ENCODE measurements around the gene DSE.

DSE gene

DNA sequence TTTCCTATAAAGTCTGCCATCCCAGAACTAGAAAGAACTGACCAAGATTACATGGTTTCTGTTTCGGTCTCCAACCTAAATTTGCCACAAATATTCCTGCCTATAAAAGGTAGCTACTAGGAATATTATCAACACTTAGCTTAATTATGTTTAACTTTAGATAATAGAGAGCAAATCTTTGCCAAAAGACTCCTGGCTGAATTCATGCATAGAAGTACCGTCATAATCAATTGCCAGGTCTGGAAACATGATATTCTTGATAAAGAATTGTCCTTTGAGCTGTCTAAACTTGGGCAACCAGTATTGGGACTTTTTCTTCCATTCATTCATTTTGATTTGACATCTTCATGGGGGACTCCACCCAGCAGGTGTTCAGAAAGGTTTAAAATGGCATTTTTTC lies 112.9 kb downstream of the DSE start:
- H3K4me1 ChIP-seq (ENCODE audit: control insufficient read depth, insufficient read depth, low read length): no peaks in the 10 kb centered on the region
- H3K27me3 ChIP-seq (replicated peaks; ENCODE audit: control insufficient read depth, insufficient read depth, low read length): no peaks in the 10 kb centered on the region
- DNase-seq (ENCODE audit: low read depth): no peak
- no peaks in the 10 kb centered on the region for H3K9me3 ChIP-seq (ENCODE audit: control insufficient read depth, low read length)
- no peak overlapping the region for H3K9ac ChIP-seq (ENCODE audit: low read length)
- no peak overlapping the region for H3K4me3 ChIP-seq (ENCODE audit: low read length)
- H3K36me3 ChIP-seq (ENCODE audit: control insufficient read depth, insufficient read depth, low read length, severe bottlenecking): no peaks in the 10 kb centered on the region

GRCh38 chr6:116485559-116486184 lies 114.9 kb downstream of the DSE start:
- H3K27me3 ChIP-seq (replicated peaks; ENCODE audit: control insufficient read depth, insufficient read depth, low read length): no peaks in the 10 kb centered on the region
- peak; percentile 23 for DNase-seq (ENCODE audit: low read depth)
- no peaks in the 10 kb centered on the region for H3K36me3 ChIP-seq (ENCODE audit: control insufficient read depth, insufficient read depth, low read length, severe bottlenecking)
- no peaks in the 10 kb centered on the region for H3K4me1 ChIP-seq (ENCODE audit: control insufficient read depth, insufficient read depth, low read length)
- no peak overlapping the region for H3K9ac ChIP-seq (ENCODE audit: low read length)
- no peak overlapping the region for H3K4me3 ChIP-seq (ENCODE audit: low read length)
- H3K9me3 ChIP-seq (ENCODE audit: control insufficient read depth, low read length): no peaks in the 10 kb centered on the region

DNA sequence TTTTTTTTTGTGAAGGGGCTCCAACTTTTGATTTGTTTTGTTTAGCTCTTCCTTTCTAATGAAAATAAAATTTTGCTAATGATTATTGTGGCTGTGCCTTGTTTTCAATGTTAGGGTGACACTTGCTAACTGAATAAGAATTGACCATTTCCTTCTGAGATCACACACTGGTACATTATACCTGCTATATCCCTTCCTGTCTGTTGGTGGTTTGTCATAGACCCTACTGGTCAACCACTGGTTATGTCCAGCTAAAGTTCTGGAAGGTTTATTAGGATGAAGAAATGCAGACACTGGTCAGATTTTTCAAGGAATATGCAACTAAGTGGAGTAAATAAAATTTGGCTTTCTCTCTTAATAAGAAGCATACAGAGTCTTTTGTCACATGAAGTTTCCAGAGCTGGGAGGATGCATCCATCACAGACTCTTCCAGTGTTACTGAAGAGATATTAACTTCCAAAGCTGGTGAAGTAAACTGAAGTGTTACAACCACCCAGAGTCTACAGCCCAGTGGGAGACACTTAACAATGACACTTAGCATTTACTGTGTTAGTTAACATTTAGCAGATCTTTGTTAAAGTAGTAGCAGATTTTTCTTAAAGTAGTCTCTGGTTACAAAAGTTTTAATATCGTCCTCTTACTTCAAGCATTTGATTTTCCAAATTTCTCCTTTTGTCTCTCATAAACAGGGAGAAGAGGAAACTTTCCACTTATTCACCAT lies 121.0 kb downstream of the DSE start:
- no peaks in the 10 kb centered on the region for H3K9me3 ChIP-seq (ENCODE audit: control insufficient read depth, low read length)
- no peak overlapping the region for H3K4me3 ChIP-seq (ENCODE audit: low read length)
- H3K36me3 ChIP-seq (ENCODE audit: control insufficient read depth, insufficient read depth, low read length, severe bottlenecking): no peaks in the 10 kb centered on the region

GRCh38 chr6:116492331-116493067 lies 121.8 kb downstream of the DSE start:
- DNase-seq (ENCODE audit: low read depth): no peak
- H3K27me3 ChIP-seq (replicated peaks; ENCODE audit: control insufficient read depth, insufficient read depth, low read length): no peaks in the 10 kb centered on the region
- H3K36me3 ChIP-seq (ENCODE audit: control insufficient read depth, insufficient read depth, low read length, severe bottlenecking): no peaks in the 10 kb centered on the region
- H3K9ac ChIP-seq (ENCODE audit: low read length): no peak overlapping the region
- H3K9me3 ChIP-seq (ENCODE audit: control insufficient read depth, low read length): no peaks in the 10 kb centered on the region
- H3K4me3 ChIP-seq (ENCODE audit: low read length): no peak overlapping the region
- no peaks in the 10 kb centered on the region for H3K4me1 ChIP-seq (ENCODE audit: control insufficient read depth, insufficient read depth, low read length)

More for the DNA sequence above, 121.0 kb downstream of the DSE start:
- DNase-seq (ENCODE audit: low read depth): no peak
- H3K9ac ChIP-seq (ENCODE audit: low read length): no peak overlapping the region
- H3K4me1 ChIP-seq (ENCODE audit: control insufficient read depth, insufficient read depth, low read length): no peaks in the 10 kb centered on the region
- no peaks in the 10 kb centered on the region for H3K27me3 ChIP-seq (replicated peaks; ENCODE audit: control insufficient read depth, insufficient read depth, low read length)
